Prostate gland (tissue), 2 donors: ENCODE measurements around the gene JAGN1.
"Not testable (repeated sequence)": the region's sequence is repeated elsewhere in the genome, so short reads cannot be mapped to it uniquely, and the experiment has no call there.

Source experiments
- POLR2AphosphoS5 ChIP-seq: sonication (generic); formaldehyde crosslinking; IDR thresholded peaks from one replicate; pipeline ENCODE4 v1.6.1; 2017; ENCODE audit warnings: antibody characterized with exemption
- TF ChIP-seq, protein P1 (sequence below), 4 experiments: fragments of 200-600 bp in 2 of 4; fragments of 450-650 bp in 2 of 4; sonication (generic) in 2 of 4; IDR thresholded peaks; 1 replicate in 3 of 4; 2 replicates in 1 of 4; pipeline ENCODE4 v1.5.1; 2016 to 2019; ENCODE audit warnings: antibody characterized with exemption in 4 of 4, mild to moderate bottlenecking in 2 of 4, moderate library complexity in 2 of 4

DNA sequence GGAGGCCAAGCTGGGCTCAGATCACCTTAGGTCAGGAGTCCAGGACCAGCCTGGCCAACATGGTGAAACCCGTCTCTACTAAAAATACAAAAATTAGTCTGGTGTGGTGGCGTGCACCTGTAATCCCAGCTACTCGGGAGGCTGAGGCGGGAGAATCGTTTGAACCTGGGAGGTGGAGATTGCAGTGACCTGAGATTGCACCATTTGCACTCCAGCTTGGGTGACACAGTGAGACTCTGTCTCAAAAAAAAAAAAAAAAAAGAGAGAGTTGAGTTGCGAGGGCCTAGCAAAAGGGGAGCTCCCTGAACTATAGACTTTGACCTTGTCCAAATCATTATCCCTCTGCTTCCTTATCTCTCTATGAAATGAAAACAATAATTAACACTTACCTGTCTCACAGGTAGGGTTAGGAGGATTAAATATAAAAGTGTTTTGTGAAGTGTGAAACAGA is 10.6 kb downstream of the JAGN1 start:
- TF ChIP-seq POLR2AphosphoS5: not testable (repeated sequence)
- TF ChIP-seq, protein P1, sequence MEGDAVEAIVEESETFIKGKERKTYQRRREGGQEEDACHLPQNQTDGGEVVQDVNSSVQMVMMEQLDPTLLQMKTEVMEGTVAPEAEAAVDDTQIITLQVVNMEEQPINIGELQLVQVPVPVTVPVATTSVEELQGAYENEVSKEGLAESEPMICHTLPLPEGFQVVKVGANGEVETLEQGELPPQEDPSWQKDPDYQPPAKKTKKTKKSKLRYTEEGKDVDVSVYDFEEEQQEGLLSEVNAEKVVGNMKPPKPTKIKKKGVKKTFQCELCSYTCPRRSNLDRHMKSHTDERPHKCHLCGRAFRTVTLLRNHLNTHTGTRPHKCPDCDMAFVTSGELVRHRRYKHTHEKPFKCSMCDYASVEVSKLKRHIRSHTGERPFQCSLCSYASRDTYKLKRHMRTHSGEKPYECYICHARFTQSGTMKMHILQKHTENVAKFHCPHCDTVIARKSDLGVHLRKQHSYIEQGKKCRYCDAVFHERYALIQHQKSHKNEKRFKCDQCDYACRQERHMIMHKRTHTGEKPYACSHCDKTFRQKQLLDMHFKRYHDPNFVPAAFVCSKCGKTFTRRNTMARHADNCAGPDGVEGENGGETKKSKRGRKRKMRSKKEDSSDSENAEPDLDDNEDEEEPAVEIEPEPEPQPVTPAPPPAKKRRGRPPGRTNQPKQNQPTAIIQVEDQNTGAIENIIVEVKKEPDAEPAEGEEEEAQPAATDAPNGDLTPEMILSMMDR (IDR thresholded peaks at IDR 0.05): not testable (repeated sequence)
